ENCODE measurements around the gene SETDB1. TPM values are rescaled to one million over a fixed set of nuclear protein-coding genes. Genes with fewer than 3 reads are reported as not detected.

The SETDB1 gene
- total and polyA plus RNA-seq, 2 of the 13 experiments (the other 11 are each of a cell fraction or from before 2014, with no cell fraction given) = 33.1 to 34.6 TPM

DNA sequence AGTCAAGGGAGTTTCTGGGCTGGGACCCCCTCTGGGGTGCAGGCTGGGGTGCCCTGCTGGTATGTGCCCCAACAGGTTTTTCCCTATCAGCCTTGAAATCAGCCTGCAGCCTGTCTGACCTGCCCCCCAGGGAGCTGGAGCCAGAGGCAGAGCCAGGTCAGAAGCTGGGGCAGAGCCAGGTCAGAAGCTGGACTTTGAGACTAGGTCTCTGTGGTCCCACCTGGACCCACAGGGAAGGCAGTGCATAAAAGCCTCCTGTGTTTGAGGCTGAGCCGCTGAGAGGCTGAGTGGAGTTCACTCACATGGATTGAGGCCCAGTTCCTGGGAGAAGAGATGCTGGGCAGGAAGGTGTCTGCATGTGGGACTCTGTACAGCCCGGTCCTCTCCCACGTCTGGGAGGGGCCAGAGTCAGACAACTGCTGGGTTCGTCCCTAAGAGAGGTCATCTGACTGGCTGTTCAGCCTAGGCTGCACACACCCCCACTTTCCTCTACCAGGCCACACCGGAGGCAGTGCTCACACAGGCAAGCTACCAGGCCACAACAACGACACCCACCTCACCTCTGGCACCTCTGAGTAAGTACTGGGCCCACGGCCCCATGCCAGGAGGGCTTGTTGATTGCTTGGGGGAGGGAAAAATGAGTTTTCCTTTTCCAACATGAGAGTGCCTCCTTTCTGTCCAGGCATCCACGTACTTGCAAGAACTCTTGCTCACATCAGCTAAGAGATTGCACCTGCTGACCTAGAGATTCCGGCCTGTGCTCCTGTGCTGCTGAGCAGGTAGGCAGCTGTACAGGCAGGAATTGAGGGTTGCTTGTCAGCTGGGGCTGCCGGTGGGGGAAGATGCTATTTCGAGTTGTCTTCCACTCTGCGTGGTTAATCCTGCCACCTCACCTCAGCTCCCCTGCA, 55.9 kb downstream of the SETDB1 start, which contains the start of gene ANXA9 (continued):
- TF ChIP-seq, protein P1, sequence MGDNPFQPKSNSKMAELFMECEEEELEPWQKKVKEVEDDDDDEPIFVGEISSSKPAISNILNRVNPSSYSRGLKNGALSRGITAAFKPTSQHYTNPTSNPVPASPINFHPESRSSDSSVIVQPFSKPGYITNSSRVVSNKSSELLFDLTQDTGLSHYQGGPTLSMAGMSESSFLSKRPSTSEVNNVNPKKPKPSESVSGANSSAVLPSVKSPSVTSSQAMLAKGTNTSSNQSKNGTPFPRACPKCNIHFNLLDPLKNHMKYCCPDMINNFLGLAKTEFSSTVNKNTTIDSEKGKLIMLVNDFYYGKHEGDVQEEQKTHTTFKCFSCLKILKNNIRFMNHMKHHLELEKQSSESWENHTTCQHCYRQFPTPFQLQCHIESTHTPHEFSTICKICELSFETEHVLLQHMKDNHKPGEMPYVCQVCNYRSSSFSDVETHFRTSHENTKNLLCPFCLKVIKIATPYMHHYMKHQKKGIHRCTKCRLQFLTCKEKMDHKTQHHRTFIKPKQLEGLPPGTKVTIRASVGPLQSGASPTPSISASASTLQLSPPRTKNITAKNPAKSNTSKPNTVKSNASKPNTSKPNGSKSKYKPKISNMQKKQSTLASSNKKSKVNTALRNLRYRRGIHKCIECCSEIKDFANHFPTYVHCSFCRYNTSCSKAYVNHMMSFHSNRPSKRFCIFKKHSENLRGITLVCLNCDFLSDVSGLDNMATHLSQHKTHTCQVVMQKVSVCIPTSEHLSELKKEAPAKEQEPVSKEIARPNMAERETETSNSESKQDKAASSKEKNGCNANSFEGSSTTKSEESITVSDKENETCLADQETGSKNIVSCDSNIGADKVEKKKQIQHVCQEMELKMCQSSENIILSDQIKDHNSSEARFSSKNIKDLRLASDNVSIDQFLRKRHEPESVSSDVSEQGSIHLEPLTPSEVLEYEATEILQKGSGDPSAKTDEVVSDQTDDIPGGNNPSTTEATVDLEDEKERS (CRISPR knock-in tag; IDR thresholded peaks at IDR 0.05) = no peak
- TF ChIP-seq, protein P2, sequence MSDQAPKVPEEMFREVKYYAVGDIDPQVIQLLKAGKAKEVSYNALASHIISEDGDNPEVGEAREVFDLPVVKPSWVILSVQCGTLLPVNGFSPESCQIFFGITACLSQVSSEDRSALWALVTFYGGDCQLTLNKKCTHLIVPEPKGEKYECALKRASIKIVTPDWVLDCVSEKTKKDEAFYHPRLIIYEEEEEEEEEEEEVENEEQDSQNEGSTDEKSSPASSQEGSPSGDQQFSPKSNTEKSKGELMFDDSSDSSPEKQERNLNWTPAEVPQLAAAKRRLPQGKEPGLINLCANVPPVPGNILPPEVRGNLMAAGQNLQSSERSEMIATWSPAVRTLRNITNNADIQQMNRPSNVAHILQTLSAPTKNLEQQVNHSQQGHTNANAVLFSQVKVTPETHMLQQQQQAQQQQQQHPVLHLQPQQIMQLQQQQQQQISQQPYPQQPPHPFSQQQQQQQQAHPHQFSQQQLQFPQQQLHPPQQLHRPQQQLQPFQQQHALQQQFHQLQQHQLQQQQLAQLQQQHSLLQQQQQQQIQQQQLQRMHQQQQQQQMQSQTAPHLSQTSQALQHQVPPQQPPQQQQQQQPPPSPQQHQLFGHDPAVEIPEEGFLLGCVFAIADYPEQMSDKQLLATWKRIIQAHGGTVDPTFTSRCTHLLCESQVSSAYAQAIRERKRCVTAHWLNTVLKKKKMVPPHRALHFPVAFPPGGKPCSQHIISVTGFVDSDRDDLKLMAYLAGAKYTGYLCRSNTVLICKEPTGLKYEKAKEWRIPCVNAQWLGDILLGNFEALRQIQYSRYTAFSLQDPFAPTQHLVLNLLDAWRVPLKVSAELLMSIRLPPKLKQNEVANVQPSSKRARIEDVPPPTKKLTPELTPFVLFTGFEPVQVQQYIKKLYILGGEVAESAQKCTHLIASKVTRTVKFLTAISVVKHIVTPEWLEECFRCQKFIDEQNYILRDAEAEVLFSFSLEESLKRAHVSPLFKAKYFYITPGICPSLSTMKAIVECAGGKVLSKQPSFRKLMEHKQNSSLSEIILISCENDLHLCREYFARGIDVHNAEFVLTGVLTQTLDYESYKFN (CRISPR knock-in tag; conservative IDR thresholded peaks at IDR 0.05) = peak; percentile 88
- TF ChIP-seq, protein P3, sequence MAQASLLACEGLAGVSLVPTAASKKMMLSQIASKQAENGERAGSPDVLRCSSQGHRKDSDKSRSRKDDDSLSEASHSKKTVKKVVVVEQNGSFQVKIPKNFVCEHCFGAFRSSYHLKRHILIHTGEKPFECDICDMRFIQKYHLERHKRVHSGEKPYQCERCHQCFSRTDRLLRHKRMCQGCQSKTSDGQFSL (CRISPR knock-in tag; IDR thresholded peaks at IDR 0.05) = peak; percentile 60; the same call in 1 of the 2 replicates
- TF ChIP-seq ZNF644 (CRISPR knock-in tag; IDR thresholded peaks at IDR 0.05; ENCODE audit: low read depth) = peak; percentile 92
- TF ChIP-seq ZNF264 (CRISPR knock-in tag; IDR thresholded peaks at IDR 0.05) = peak; percentile 72
- TF ChIP-seq, protein P4, sequence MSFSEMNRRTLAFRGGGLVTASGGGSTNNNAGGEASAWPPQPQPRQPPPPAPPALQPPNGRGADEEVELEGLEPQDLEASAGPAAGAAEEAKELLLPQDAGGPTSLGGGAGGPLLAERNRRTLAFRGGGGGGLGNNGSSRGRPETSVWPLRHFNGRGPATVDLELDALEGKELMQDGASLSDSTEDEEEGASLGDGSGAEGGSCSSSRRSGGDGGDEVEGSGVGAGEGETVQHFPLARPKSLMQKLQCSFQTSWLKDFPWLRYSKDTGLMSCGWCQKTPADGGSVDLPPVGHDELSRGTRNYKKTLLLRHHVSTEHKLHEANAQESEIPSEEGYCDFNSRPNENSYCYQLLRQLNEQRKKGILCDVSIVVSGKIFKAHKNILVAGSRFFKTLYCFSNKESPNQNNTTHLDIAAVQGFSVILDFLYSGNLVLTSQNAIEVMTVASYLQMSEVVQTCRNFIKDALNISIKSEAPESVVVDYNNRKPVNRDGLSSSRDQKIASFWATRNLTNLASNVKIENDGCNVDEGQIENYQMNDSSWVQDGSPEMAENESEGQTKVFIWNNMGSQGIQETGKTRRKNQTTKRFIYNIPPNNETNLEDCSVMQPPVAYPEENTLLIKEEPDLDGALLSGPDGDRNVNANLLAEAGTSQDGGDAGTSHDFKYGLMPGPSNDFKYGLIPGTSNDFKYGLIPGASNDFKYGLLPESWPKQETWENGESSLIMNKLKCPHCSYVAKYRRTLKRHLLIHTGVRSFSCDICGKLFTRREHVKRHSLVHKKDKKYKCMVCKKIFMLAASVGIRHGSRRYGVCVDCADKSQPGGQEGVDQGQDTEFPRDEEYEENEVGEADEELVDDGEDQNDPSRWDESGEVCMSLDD (CRISPR knock-in tag; IDR thresholded peaks at IDR 0.05; ENCODE audit: borderline replicate concordance) = peak; percentile 97
- TF ChIP-seq ZNF510 (CRISPR knock-in tag; IDR thresholded peaks at IDR 0.05; ENCODE audit: low read depth) = no peak
- TF ChIP-seq, protein P5, sequence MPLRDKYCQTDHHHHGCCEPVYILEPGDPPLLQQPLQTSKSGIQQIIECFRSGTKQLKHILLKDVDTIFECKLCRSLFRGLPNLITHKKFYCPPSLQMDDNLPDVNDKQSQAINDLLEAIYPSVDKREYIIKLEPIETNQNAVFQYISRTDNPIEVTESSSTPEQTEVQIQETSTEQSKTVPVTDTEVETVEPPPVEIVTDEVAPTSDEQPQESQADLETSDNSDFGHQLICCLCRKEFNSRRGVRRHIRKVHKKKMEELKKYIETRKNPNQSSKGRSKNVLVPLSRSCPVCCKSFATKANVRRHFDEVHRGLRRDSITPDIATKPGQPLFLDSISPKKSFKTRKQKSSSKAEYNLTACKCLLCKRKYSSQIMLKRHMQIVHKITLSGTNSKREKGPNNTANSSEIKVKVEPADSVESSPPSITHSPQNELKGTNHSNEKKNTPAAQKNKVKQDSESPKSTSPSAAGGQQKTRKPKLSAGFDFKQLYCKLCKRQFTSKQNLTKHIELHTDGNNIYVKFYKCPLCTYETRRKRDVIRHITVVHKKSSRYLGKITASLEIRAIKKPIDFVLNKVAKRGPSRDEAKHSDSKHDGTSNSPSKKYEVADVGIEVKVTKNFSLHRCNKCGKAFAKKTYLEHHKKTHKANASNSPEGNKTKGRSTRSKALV (CRISPR knock-in tag; IDR thresholded peaks at IDR 0.05) = no peak
- peak; percentile 34 for TF ChIP-seq ZEB1 (IDR thresholded peaks at IDR 0.05; ENCODE audit: insufficient replicate concordance, low read depth)
- TF ChIP-seq POLR2G (IDR thresholded peaks at IDR 0.05; ENCODE audit: low read depth, low read length) = peak; percentile 75
- TF ChIP-seq ZNF501 (CRISPR knock-in tag; IDR thresholded peaks at IDR 0.05) = no peak
- TF ChIP-seq, protein P6, sequence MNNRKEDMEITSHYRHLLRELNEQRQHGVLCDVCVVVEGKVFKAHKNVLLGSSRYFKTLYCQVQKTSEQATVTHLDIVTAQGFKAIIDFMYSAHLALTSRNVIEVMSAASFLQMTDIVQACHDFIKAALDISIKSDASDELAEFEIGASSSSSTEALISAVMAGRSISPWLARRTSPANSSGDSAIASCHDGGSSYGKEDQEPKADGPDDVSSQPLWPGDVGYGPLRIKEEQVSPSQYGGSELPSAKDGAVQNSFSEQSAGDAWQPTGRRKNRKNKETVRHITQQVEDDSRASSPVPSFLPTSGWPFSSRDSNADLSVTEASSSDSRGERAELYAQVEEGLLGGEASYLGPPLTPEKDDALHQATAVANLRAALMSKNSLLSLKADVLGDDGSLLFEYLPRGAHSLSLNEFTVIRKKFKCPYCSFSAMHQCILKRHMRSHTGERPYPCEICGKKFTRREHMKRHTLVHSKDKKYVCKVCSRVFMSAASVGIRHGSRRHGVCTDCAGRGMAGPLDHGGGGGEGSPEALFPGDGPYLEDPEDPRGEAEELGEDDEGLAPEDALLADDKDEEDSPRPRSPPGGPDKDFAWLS (CRISPR knock-in tag; IDR thresholded peaks at IDR 0.05; ENCODE audit: borderline replicate concordance) = 0 out of 2 replicates have a peak, but pooled peaks have one; percentile 38
- TF ChIP-seq SRSF9 (IDR thresholded peaks at IDR 0.05; ENCODE audit: borderline replicate concordance, insufficient read depth, low read depth, low read length, poor library complexity, severe bottlenecking) = no peak
